Stimulated activated naive B cell treated with anti-CD40 and anti-IgM and Interleukin-4, amounts not matched to agents 10 μg/mL and 1 μg/mL and 100 μg/mL, for 72 hours (primary cell): ENCODE data around the gene PAK2.
A peak's percentile ranks its signal among the peaks of the same experiment; 100 is the strongest.

ENCODE experiments used
- ATAC-seq, 2 donors: fragments of 150-1000 bp; cut with Tn5 transposase; replicated peaks; 2 replicates each; pipeline ENCODE4 v1.10.0; 2021; ENCODE audit warnings: moderate library complexity in 1 of 2
- DNase-seq: peaks from one replicate; pipeline ENCODE4 v3.0.0; 2021
- H3K27ac Mint-ChIP-seq: one replicate; pipeline ENCODE4 v1.8.0; 2022; ENCODE audit warnings: mild to moderate bottlenecking, mixed read lengths
- H3K27me3 Mint-ChIP-seq, 2 donors: one replicate each; pipeline ENCODE4 v1.8.0; 2022; ENCODE audit warnings: mixed read lengths in 2 of 2
- H3K36me3 Mint-ChIP-seq, 2 donors: one replicate each; pipeline ENCODE4 v1.8.0; 2022; ENCODE audit warnings: mixed read lengths in 2 of 2, mild to moderate bottlenecking in 1 of 2
- H3K4me1 Mint-ChIP-seq, 2 donors: one replicate each; pipeline ENCODE4 v1.8.0; 2022; ENCODE audit warnings: mixed read lengths in 2 of 2, mild to moderate bottlenecking in 1 of 2
- H3K4me3 Mint-ChIP-seq, 2 donors: one replicate each; pipeline ENCODE4 v1.8.0; 2022; ENCODE audit warnings: mild to moderate bottlenecking in 2 of 2, mixed read lengths in 2 of 2, moderate library complexity in 1 of 2
- H3K9me3 Mint-ChIP-seq, 2 donors: one replicate each; pipeline ENCODE4 v1.8.0; 2022; ENCODE audit warnings: mixed read lengths in 2 of 2, mild to moderate bottlenecking in 1 of 2

The PAK2 gene

GRCh38 chr3:196753201-196753600, 13.5 kb downstream of the PAK2 start:
- Mint-ChIP-seq H3K4me1 (peaks cover 51 to 56% of the 10 kb centered on the region in 2 donors), H3K27me3 (no peaks in the 10 kb centered on the region), H3K9me3 (peaks cover 12 to 15% of the 10 kb centered on the region in 2 donors), H3K4me3 (no peak overlapping the region), H3K36me3 (peaks cover 65 to 69% of the 10 kb centered on the region in 2 donors), H3K27ac (no peak overlapping the region)
- no peak for ATAC-seq
- no peak for DNase-seq

- Mint-ChIP-seq H3K9me3 (peaks cover 11 to 13% of the 10 kb centered on the region in 2 donors), H3K27ac (peak overlapping the region; percentile 77), H3K4me1 (peaks cover 43 to 53% of the 10 kb centered on the region in 2 donors), H3K27me3 (no peaks in the 10 kb centered on the region), H3K4me3 (no peak overlapping the region), H3K36me3 (peaks cover 58 to 59% of the 10 kb centered on the region in 2 donors)
- ATAC-seq (no peak), DNase-seq (no peak)
These were observed 14.7 kb downstream of the PAK2 start for GRCh38 chr3:196754091-196754981.

- H3K36me3 Mint-ChIP-seq = peaks cover 50 to 52% of the 10 kb centered on the region in 2 donors
- peak overlapping the region; percentile 47 for H3K27ac Mint-ChIP-seq
- peaks cover 35 to 50% of the 10 kb centered on the region in 2 donors for H3K4me1 Mint-ChIP-seq
- ATAC-seq (no peak), DNase-seq (no peak)
- no peaks in the 10 kb centered on the region for H3K27me3 Mint-ChIP-seq
- no peak overlapping the region for H3K4me3 Mint-ChIP-seq
- peaks cover 11 to 13% of the 10 kb centered on the region in 2 donors for H3K9me3 Mint-ChIP-seq
These were observed 17.1 kb downstream of the PAK2 start for GRCh38 chr3:196756732-196757131.

GRCh38 chr3:196757876-196758739, 18.5 kb downstream of the PAK2 start:
- DNase-seq (no peak), ATAC-seq (peak; percentile 71 to 78)
- peaks cover 40 to 58% of the 10 kb centered on the region in 2 donors for H3K4me1 Mint-ChIP-seq
- H3K4me3 Mint-ChIP-seq = peak overlapping the region; percentile 1 to 18
- H3K27ac Mint-ChIP-seq = peak overlapping the region; percentile 80
- H3K36me3 Mint-ChIP-seq = peaks cover 49 to 58% of the 10 kb centered on the region in 2 donors
- H3K9me3 Mint-ChIP-seq = peaks cover 11 to 13% of the 10 kb centered on the region in 2 donors
- H3K27me3 Mint-ChIP-seq = no peaks in the 10 kb centered on the region

- H3K36me3 Mint-ChIP-seq = peaks cover 20 to 30% of the 10 kb centered on the region in 2 donors
- ATAC-seq (no peak), DNase-seq (no peak)
- peaks cover 1 to 2% of the 10 kb centered on the region in 2 donors for H3K9me3 Mint-ChIP-seq
- peak overlapping the region; percentile 62 for H3K27ac Mint-ChIP-seq
- H3K27me3 Mint-ChIP-seq = no peaks in the 10 kb centered on the region
- H3K4me3 Mint-ChIP-seq = no peak overlapping the region
- peaks cover 17 to 38% of the 10 kb centered on the region in 2 donors for H3K4me1 Mint-ChIP-seq
These were observed 23.5 kb downstream of the PAK2 start for GRCh38 chr3:196763179-196763578.

GRCh38 chr3:196765454-196765853, 25.8 kb downstream of the PAK2 start:
- DNase-seq = no peak
- H3K27ac Mint-ChIP-seq = no peak overlapping the region
- no peak overlapping the region for H3K4me3 Mint-ChIP-seq
- ATAC-seq = no peak
- H3K27me3 Mint-ChIP-seq = no peaks in the 10 kb centered on the region
- H3K4me1 Mint-ChIP-seq = peaks cover 12 to 42% of the 10 kb centered on the region in 2 donors
- H3K36me3 Mint-ChIP-seq = peaks cover 14 to 24% of the 10 kb centered on the region in 2 donors
- no peaks in the 10 kb centered on the region for H3K9me3 Mint-ChIP-seq

- H3K27ac Mint-ChIP-seq = no peak overlapping the region
- no peaks in the 10 kb centered on the region for H3K27me3 Mint-ChIP-seq
- ATAC-seq = no peak
- no peak for DNase-seq
- H3K9me3 Mint-ChIP-seq = no peaks in the 10 kb centered on the region
- H3K36me3 Mint-ChIP-seq = peaks cover 14 to 17% of the 10 kb centered on the region in 2 donors
- H3K4me1 Mint-ChIP-seq = peaks cover 42 to 77% of the 10 kb centered on the region in 2 donors
- H3K4me3 Mint-ChIP-seq = no peak overlapping the region
These were observed 31.4 kb downstream of the PAK2 start for GRCh38 chr3:196771067-196771466.

- H3K4me3 Mint-ChIP-seq = peak overlapping the region; percentile 0 to 40
- no peak overlapping the region for H3K27ac Mint-ChIP-seq
These were observed 32.4 kb downstream of the PAK2 start for GRCh38 chr3:196772102-196772501.

GRCh38 chr3:196772897-196773296, 33.2 kb downstream of the PAK2 start:
- Mint-ChIP-seq H3K4me3 (no peak overlapping the region), H3K36me3 (peaks cover 16 to 24% of the 10 kb centered on the region in 2 donors), H3K4me1 (peaks cover 47 to 77% of the 10 kb centered on the region in 2 donors), H3K9me3 (no peaks in the 10 kb centered on the region), H3K27me3 (no peaks in the 10 kb centered on the region), H3K27ac (no peak overlapping the region)
- ATAC-seq = no peak
- DNase-seq = no peak

More at GRCh38 chr3:196772102-196772501, 32.4 kb downstream of the PAK2 start:
- Mint-ChIP-seq H3K36me3 (peaks cover 14 to 22% of the 10 kb centered on the region in 2 donors), H3K4me1 (peaks cover 47 to 79% of the 10 kb centered on the region in 2 donors), H3K9me3 (no peaks in the 10 kb centered on the region), H3K27me3 (no peaks in the 10 kb centered on the region)
- DNase-seq = peak; percentile 39
- peak; percentile 84 to 85 for ATAC-seq

- Mint-ChIP-seq H3K9me3 (no peaks in the 10 kb centered on the region), H3K4me3 (peak overlapping the region in 1 of 2 donors; percentile 9), H3K27me3 (no peaks in the 10 kb centered on the region), H3K36me3 (peaks cover 21 to 31% of the 10 kb centered on the region in 2 donors), H3K4me1 (peaks cover 54 to 80% of the 10 kb centered on the region in 2 donors), H3K27ac (peak overlapping the region; percentile 10)
- ATAC-seq = peak; percentile 52 to 54
- no peak for DNase-seq
These were observed 34.6 kb downstream of the PAK2 start for GRCh38 chr3:196774191-196774820.

- Mint-ChIP-seq H3K36me3 (peaks cover 27 to 37% of the 10 kb centered on the region in 2 donors), H3K27me3 (no peaks in the 10 kb centered on the region), H3K4me3 (no peak overlapping the region), H3K4me1 (peaks cover 53 to 80% of the 10 kb centered on the region in 2 donors), H3K9me3 (peaks cover 1 to 2% of the 10 kb centered on the region in 2 donors), H3K27ac (no peak overlapping the region)
- no peak for DNase-seq
- peak; percentile 40 to 50 for ATAC-seq
These were observed 35.3 kb downstream of the PAK2 start for GRCh38 chr3:196774848-196775422.

- Mint-ChIP-seq H3K27ac (no peak overlapping the region), H3K36me3 (peaks cover 30 to 40% of the 10 kb centered on the region in 2 donors), H3K4me1 (peaks cover 56 to 81% of the 10 kb centered on the region in 2 donors), H3K9me3 (peaks cover 5% of the 10 kb centered on the region in 2 donors), H3K4me3 (no peak overlapping the region), H3K27me3 (no peaks in the 10 kb centered on the region)
- ATAC-seq (peak; percentile 58 to 69), DNase-seq (no peak)
These were observed 36.3 kb downstream of the PAK2 start for GRCh38 chr3:196775938-196776337.

GRCh38 chr3:196777836-196778235, 38.2 kb downstream of the PAK2 start:
- H3K27ac Mint-ChIP-seq = no peak overlapping the region
- no peak overlapping the region for H3K4me3 Mint-ChIP-seq
- no peaks in the 10 kb centered on the region for H3K27me3 Mint-ChIP-seq
- H3K36me3 Mint-ChIP-seq = peaks cover 19 to 29% of the 10 kb centered on the region in 2 donors
- peaks cover 41 to 62% of the 10 kb centered on the region in 2 donors for H3K4me1 Mint-ChIP-seq
- ATAC-seq (no peak), DNase-seq (no peak)
- H3K9me3 Mint-ChIP-seq = peaks cover 5% of the 10 kb centered on the region in 2 donors
